Trophoblast cell (in vitro differentiated cells and primary cell): Measurements from ENCODE around the gene C4B.
"Not testable (repeated sequence)": the region's sequence is repeated elsewhere in the genome, so short reads cannot be mapped to it uniquely, and the experiment has no call there.

ENCODE experiments used
- DNase-seq, 2 donors: peaks; one replicate each; pipeline ENCODE4 v3.0.0-alpha.2; 2016
- H2AFZ ChIP-seq: 2 replicates; pipeline ENCODE4 v1.6.1; 2013; ENCODE audit warnings: low read length, moderate library complexity, mild to moderate bottlenecking; ENCODE audit not compliant: insufficient read depth, poor library complexity
- H2AK5ac ChIP-seq: 2 replicates; pipeline ENCODE4 v1.6.1; 2013; ENCODE audit warnings: mild to moderate bottlenecking, low read length
- H2BK120ac ChIP-seq: 2 replicates; pipeline ENCODE4 v1.6.1; 2013; ENCODE audit warnings: low read length, mild to moderate bottlenecking, moderate library complexity; ENCODE audit not compliant: insufficient read depth, poor library complexity
- H2BK12ac ChIP-seq: 2 replicates; pipeline ENCODE4 v1.6.1; 2013; ENCODE audit warnings: mild to moderate bottlenecking, low read length, moderate library complexity
- H2BK5ac ChIP-seq: 2 replicates; pipeline ENCODE4 v1.6.1; 2013; ENCODE audit warnings: low read length, low read depth, moderate library complexity, mild to moderate bottlenecking; ENCODE audit not compliant: poor library complexity
- H3K14ac ChIP-seq: 2 replicates; pipeline ENCODE4 v1.6.1; 2013; ENCODE audit warnings: mild to moderate bottlenecking, low read length
- H3K18ac ChIP-seq: 2 replicates; pipeline ENCODE4 v1.6.1; 2013; ENCODE audit warnings: mild to moderate bottlenecking, low read length
- H3K23ac ChIP-seq: 2 replicates; pipeline ENCODE4 v1.6.1; 2013; ENCODE audit warnings: low read length
- H3K27ac ChIP-seq: 2 replicates; pipeline ENCODE4 v1.5.1; 2013; ENCODE audit warnings: low read depth, mild to moderate bottlenecking, inconsistent platforms, low read length, moderate library complexity
- H3K27me3 ChIP-seq: 2 replicates; pipeline ENCODE4 v1.6.1; 2013; ENCODE audit warnings: inconsistent platforms, mild to moderate bottlenecking, low read length, moderate library complexity; ENCODE audit not compliant: insufficient read depth
- H3K36me3 ChIP-seq, 2 experiments: 1 replicate in 1 of 2; 2 replicates in 1 of 2; pipeline ENCODE4 v1.6.1; 2013; ENCODE audit warnings: low read length in 2 of 2, mild to moderate bottlenecking in 2 of 2, moderate library complexity in 1 of 2; ENCODE audit not compliant: insufficient read depth in 2 of 2, control insufficient read depth in 1 of 2
- H3K4ac ChIP-seq: 2 replicates; pipeline ENCODE4 v1.6.1; 2013; ENCODE audit warnings: low read depth, mild to moderate bottlenecking, low read length, moderate library complexity
- H3K4me1 ChIP-seq, 2 experiments: 1 replicate in 1 of 2; 2 replicates in 1 of 2; pipeline ENCODE4 v1.6.1; 2013; ENCODE audit warnings: low read length in 2 of 2, mild to moderate bottlenecking in 2 of 2, moderate library complexity in 1 of 2; ENCODE audit not compliant: insufficient read depth in 2 of 2, control insufficient read depth in 1 of 2
- H3K4me2 ChIP-seq: 2 replicates; pipeline ENCODE4 v1.6.1; 2013; ENCODE audit warnings: inconsistent platforms, mild to moderate bottlenecking, low read length, moderate library complexity
- H3K4me3 ChIP-seq: 2 replicates; pipeline ENCODE4 v1.5.1; 2013; ENCODE audit warnings: mild to moderate bottlenecking, low read depth, low read length, inconsistent platforms
- H3K79me1 ChIP-seq: one replicate; pipeline ENCODE4 v1.6.1; 2013; ENCODE audit warnings: low read length
- H3K79me2 ChIP-seq: 2 replicates; pipeline ENCODE4 v1.6.1; 2013; ENCODE audit warnings: low read length, mild to moderate bottlenecking; ENCODE audit not compliant: control insufficient read depth, insufficient read depth, poor library complexity
- H3K9ac ChIP-seq: 2 replicates; pipeline ENCODE4 v1.6.1; 2013; ENCODE audit warnings: mild to moderate bottlenecking, low read length
- H3K9me3 ChIP-seq: 2 replicates; pipeline ENCODE4 v1.6.1; 2013; ENCODE audit warnings: low read depth, mild to moderate bottlenecking, control low read depth, inconsistent platforms, low read length; ENCODE audit not compliant: insufficient read depth
- H4K12ac ChIP-seq: 2 replicates; pipeline ENCODE4 v1.6.1; 2013; ENCODE audit warnings: low read depth, mild to moderate bottlenecking, low read length, moderate library complexity
- H4K8ac ChIP-seq: 2 replicates; pipeline ENCODE4 v1.6.1; 2013; ENCODE audit warnings: low read depth, mild to moderate bottlenecking, low read length, moderate library complexity
- H4K91ac ChIP-seq: one replicate; pipeline ENCODE4 v1.6.1; 2013; ENCODE audit warnings: low read depth, mild to moderate bottlenecking, low read length, moderate library complexity
- WGBS: extraction: QIAGEN DNeasy Blood & Tissue Kit; methylation state at CpG from one replicate; pipeline ENCODE4 v1.1.7; 2013; ENCODE audit warnings: missing lambda C conversion rate; ENCODE audit not compliant: insufficient read length, insufficient coverage; ENCODE audit errors: extremely low coverage; 5-methylcytosine and 5-hydroxymethylcytosine counted together

C4B gene

DNA sequence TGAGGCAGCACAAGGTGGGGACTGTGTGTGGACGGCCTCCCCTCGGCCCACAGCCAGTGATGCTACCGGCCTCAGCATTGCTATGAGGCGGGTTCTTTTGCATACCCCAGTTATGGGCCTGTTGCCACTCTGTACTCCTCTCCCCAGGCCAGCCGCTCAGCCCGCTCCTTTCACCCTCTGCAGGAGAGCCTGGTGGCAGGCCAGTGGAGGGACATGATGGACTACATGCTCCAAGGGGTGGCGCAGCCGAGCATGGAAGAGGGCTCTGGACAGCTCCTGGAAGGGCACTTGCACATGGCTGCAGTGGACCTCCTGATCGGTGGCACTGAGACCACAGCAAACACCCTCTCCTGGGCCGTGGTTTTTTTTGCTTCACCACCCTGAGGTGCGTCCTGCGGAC, 7.5 kb upstream of the C4B start:
- H4K8ac ChIP-seq, H3K9ac ChIP-seq, H3K9me3 ChIP-seq, H3K4me1 ChIP-seq, H3K14ac ChIP-seq, H3K27me3 ChIP-seq, H3K4me3 ChIP-seq, H3K27ac ChIP-seq, H3K79me1 ChIP-seq, H3K4ac ChIP-seq, H3K18ac ChIP-seq, H4K91ac ChIP-seq, H2BK120ac ChIP-seq, H2AFZ ChIP-seq, H2BK5ac ChIP-seq, H3K4me2 ChIP-seq, H3K36me3 ChIP-seq, H3K79me2 ChIP-seq, H4K12ac ChIP-seq, DNase-seq, H2AK5ac ChIP-seq, H3K23ac ChIP-seq, H2BK12ac ChIP-seq: not testable (repeated sequence)
- WGBS, result no CpG with 5 or more reads among the region's 12 CpGs

DNA sequence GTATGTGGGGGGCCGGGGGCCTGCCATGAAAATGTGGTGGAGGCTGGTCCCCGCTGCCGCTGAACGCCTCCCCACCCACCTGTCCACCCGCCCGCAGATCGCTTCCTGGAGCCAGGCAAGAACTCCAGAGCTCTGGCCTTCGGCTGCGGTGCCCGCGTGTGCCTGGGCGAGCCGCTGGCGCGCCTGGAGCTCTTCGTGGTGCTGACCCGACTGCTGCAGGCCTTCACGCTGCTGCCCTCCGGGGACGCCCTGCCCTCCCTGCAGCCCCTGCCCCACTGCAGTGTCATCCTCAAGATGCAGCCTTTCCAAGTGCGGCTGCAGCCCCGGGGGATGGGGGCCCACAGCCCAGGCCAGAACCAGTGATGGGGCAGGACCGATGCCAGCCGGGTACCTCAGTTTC, 6.6 kb upstream of the C4B start:
- not testable (repeated sequence) for H3K4me3 ChIP-seq, H3K9ac ChIP-seq, H3K4me2 ChIP-seq, H4K12ac ChIP-seq, H3K4ac ChIP-seq, H3K18ac ChIP-seq, H3K36me3 ChIP-seq, H3K23ac ChIP-seq, H4K91ac ChIP-seq, H2BK120ac ChIP-seq, H3K14ac ChIP-seq, H3K27ac ChIP-seq, H3K4me1 ChIP-seq, H2BK12ac ChIP-seq, H3K79me2 ChIP-seq, H2BK5ac ChIP-seq, H3K9me3 ChIP-seq, H3K79me1 ChIP-seq, H4K8ac ChIP-seq, H2AFZ ChIP-seq, H3K27me3 ChIP-seq, H2AK5ac ChIP-seq, DNase-seq
- WGBS, result no CpG with 5 or more reads among the region's 24 CpGs

DNA sequence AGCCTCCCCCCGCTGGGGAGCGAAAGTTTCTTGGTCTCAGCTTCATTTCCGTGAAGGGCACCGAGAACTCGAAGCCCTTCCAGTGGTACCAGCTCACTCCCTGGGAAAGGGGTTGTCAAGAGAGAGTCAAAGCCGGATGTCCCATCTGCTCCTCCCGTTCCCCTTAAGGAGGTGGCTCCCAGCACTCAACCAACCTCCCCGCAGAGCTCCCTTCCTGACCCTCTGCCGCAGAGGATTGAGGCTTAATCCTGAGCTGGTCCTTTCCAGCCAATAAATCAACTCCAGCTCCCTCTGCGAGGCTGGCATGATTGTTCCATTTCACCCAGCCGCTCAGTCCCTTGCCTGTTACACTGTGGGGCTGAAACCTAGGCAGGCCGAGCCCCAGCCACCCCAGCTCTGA, 6.0 kb upstream of the C4B start:
- WGBS, result no CpG with 5 or more reads among the region's 12 CpGs
- not testable (repeated sequence) for H2BK5ac ChIP-seq, H3K4me1 ChIP-seq, H3K79me1 ChIP-seq, H3K4me3 ChIP-seq, H3K23ac ChIP-seq, H3K79me2 ChIP-seq, H3K27ac ChIP-seq, H3K9ac ChIP-seq, H3K4ac ChIP-seq, H3K36me3 ChIP-seq, H3K18ac ChIP-seq, H4K12ac ChIP-seq, H3K14ac ChIP-seq, H4K91ac ChIP-seq, H2AK5ac ChIP-seq, H2BK12ac ChIP-seq, DNase-seq, H3K27me3 ChIP-seq, H2BK120ac ChIP-seq, H2AFZ ChIP-seq, H4K8ac ChIP-seq, H3K9me3 ChIP-seq, H3K4me2 ChIP-seq

DNA sequence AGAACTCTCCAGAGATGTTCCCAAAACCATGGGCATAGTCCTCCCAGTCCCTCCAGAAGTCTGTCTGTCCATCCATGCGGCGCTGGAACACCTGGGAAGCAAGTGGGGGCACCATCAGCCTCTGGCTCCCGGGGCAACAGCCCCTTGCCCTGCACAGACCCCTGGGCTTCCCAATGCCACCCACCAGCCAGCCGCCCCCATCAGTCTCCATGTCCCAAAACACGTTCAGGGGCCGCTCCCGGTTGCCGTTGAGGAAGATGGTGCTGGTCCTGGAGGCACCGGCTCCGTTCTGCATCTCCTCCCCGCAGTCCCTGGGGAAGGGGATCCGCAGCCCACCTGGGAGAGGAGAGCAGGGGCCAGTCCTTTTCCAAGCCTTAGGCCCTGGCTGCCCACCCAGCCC, 5.1 kb upstream of the C4B start:
- H3K4me2 ChIP-seq, H3K9ac ChIP-seq, H4K91ac ChIP-seq, H2BK12ac ChIP-seq, H4K12ac ChIP-seq, DNase-seq, H3K4ac ChIP-seq, H2AFZ ChIP-seq, H3K18ac ChIP-seq, H3K4me1 ChIP-seq, H2AK5ac ChIP-seq, H3K27me3 ChIP-seq, H3K79me2 ChIP-seq, H2BK5ac ChIP-seq, H4K8ac ChIP-seq, H3K79me1 ChIP-seq, H3K36me3 ChIP-seq, H2BK120ac ChIP-seq, H3K9me3 ChIP-seq, H3K14ac ChIP-seq, H3K23ac ChIP-seq, H3K4me3 ChIP-seq, H3K27ac ChIP-seq: not testable (repeated sequence)
- no CpG with 5 or more reads among the region's 12 CpGs for WGBS
